WTC11 (cell line): ENCODE measurements around the gene HLF.

Experiments used
- CTCF ChIP-seq: fragments of 200-600 bp; IDR thresholded peaks from 2 replicates; pipeline ENCODE4 v1.8.0; 2022; ENCODE audit warnings: antibody characterized with exemption
- ETV6 ChIP-seq: sonication (generic); formaldehyde crosslinking; IDR thresholded peaks from 2 replicates; pipeline ENCODE4 v1.8.1; 2022; ENCODE audit warnings: mild to moderate bottlenecking, missing genetic modification reagents
- FOXJ3 ChIP-seq: sonication (generic); formaldehyde crosslinking; IDR thresholded peaks from 2 replicates; pipeline ENCODE4 v1.9.0; 2021; ENCODE audit warnings: missing genetic modification reagents, mild to moderate bottlenecking, borderline replicate concordance
- NR2C2 ChIP-seq: sonication (generic); formaldehyde crosslinking; IDR thresholded peaks from 2 replicates; pipeline ENCODE4 v1.8.0; 2022; ENCODE audit warnings: mild to moderate bottlenecking, missing genetic modification reagents
- SMAD4 ChIP-seq: sonication (generic); formaldehyde crosslinking; IDR thresholded peaks from 2 replicates; pipeline ENCODE4 v1.8.0; 2022; ENCODE audit warnings: mild to moderate bottlenecking, missing genetic modification reagents
- SP1 ChIP-seq: sonication (generic); formaldehyde crosslinking; conservative IDR thresholded peaks from 2 replicates; pipeline ENCODE4 v1.8.1; 2022; ENCODE audit warnings: missing genetic modification reagents
- TP53 ChIP-seq: sonication (generic); formaldehyde crosslinking; IDR thresholded peaks from 2 replicates; pipeline ENCODE4 v1.8.1; 2023; ENCODE audit warnings: mild to moderate bottlenecking, missing genetic modification reagents
- ZNF138 ChIP-seq: sonication (generic); formaldehyde crosslinking; conservative IDR thresholded peaks from 2 replicates; pipeline ENCODE4 v1.8.1; 2022; ENCODE audit warnings: mild to moderate bottlenecking, moderate library complexity, missing genetic modification reagents
- ZNF317 ChIP-seq: sonication (generic); formaldehyde crosslinking; IDR thresholded peaks from 2 replicates; pipeline ENCODE4 v1.8.1; 2023; ENCODE audit warnings: low read depth, mild to moderate bottlenecking, moderate library complexity, missing genetic modification reagents, borderline replicate concordance
- ZNF532 ChIP-seq: fragments of 250-450 bp; sonication (Bioruptor Pico); IDR thresholded peaks from 2 replicates; pipeline ENCODE4 v1.9.0; 2021; ENCODE audit warnings: mild to moderate bottlenecking, borderline replicate concordance

GRCh38 chr17:55236316-55236715 lies 28.4 kb upstream of the HLF start:
- TF ChIP-seq CTCF (no peak), ZNF138 (CRISPR knock-in tag) (no peak), ETV6 (no peak), SMAD4 (CRISPR knock-in tag) (no peak), ZNF532 (CRISPR knock-in tag) (no peak), ZNF317 (CRISPR knock-in tag) (no peak), SP1 (CRISPR knock-in tag) (no peak), TP53 (CRISPR knock-in tag) (no peak), FOXJ3 (CRISPR knock-in tag) (no peak), NR2C2 (CRISPR knock-in tag) (no peak)
